ENCODE measurements around the gene BTAF1.

The BTAF1 gene

GRCh38 chr10:92054807-92055206 is 131.2 kb downstream of the BTAF1 start:
- DNase-seq = no peak

GRCh38 chr10:92062273-92062672 is 138.7 kb downstream of the BTAF1 start:
- DNase-seq = no peak

- no peak for DNase-seq
These were observed 140.9 kb downstream of the BTAF1 start for GRCh38 chr10:92064506-92064905.

- DNase-seq = no peak
These were observed 142.8 kb downstream of the BTAF1 start for GRCh38 chr10:92066386-92066785.

- no peak for DNase-seq
These were observed 145.3 kb downstream of the BTAF1 start for GRCh38 chr10:92068900-92069299.

GRCh38 chr10:92074126-92074887 is 150.7 kb downstream of the BTAF1 start:
- no peak for DNase-seq

- DNase-seq = no peak
These were observed 152.3 kb downstream of the BTAF1 start for GRCh38 chr10:92075829-92076228.

- DNase-seq = no peak
These were observed 153.2 kb downstream of the BTAF1 start for GRCh38 chr10:92076722-92077121.

GRCh38 chr10:92079003-92079402 is 155.4 kb downstream of the BTAF1 start:
- DNase-seq = no peak

Data from activated CD4-positive, alpha-beta T cell treated with anti-CD3 and anti-CD28 coated beads, Interleukin-2, amount 50 U/mL, for 4 hours (primary cell).